ENCODE results near the gene FBXL4. TPM values are rescaled to one million over a fixed set of nuclear protein-coding genes. Genes with fewer than 3 reads are reported as not detected.

FBXL4 gene
- total RNA-seq, 1 experiment from 2014 or later = 15.1 TPM

GRCh38 chr6:98900706-98901105 is 47.0 kb downstream of the FBXL4 start:
- Histone ChIP-seq H3K27ac (no peak overlapping the region), H2AFZ (no peak overlapping the region), H3K9me3 (ENCODE audit: insufficient read depth, low read depth) (0 out of 2 replicates have a peak, but pooled peaks cover 3% of the 10 kb centered on the region), H3K4me1 (replicated peaks; ENCODE audit: insufficient read depth) (no peaks in the 10 kb centered on the region), H3K36me3 (ENCODE audit: low read depth) (peaks cover 25% of the 10 kb centered on the region), H3K27me3 (ENCODE audit: insufficient read depth, low read depth) (no peaks in the 10 kb centered on the region), H3K79me2 (ENCODE audit: low read depth) (no peaks in the 10 kb centered on the region), H3K4me3 (no peak overlapping the region), H3K9me2 (ENCODE audit: insufficient read depth) (no peaks in the 10 kb centered on the region), H4K20me1 (ENCODE audit: insufficient read depth) (no peaks in the 10 kb centered on the region), H3F3A (ENCODE audit: insufficient read depth, low read depth) (no peaks in the 10 kb centered on the region), H3K4me2 (no peak overlapping the region)
- intact Hi-C loops (cut with micrococcal nuclease; ENCODE audit: unreplicated experiment) = no loop called here
- CTCF ChIA-PET = no interaction called here
- TF ChIP-seq EZH2 (IDR thresholded peaks at IDR 0.05; ENCODE audit: low read depth) (no peak), CTCF (conservative IDR thresholded peaks at IDR 0.05) (no peak)
- DNase-seq = no peak
- BruUV-seq (replicated peaks) = no TSS peak
- POLR2A ChIA-PET (ENCODE audit: unreplicated experiment) = no interaction called here

GRCh38 chr6:98894810-98895209 is 52.9 kb downstream of the FBXL4 start:
- POLR2A ChIA-PET (ENCODE audit: unreplicated experiment) = no interaction called here
- Histone ChIP-seq H3K4me1 (replicated peaks; ENCODE audit: insufficient read depth) (no peaks in the 10 kb centered on the region), H3K27me3 (ENCODE audit: insufficient read depth, low read depth) (no peaks in the 10 kb centered on the region), H3K9me2 (ENCODE audit: insufficient read depth) (no peaks in the 10 kb centered on the region), H3K27ac (no peak overlapping the region), H3K4me2 (no peak overlapping the region), H3K4me3 (no peak overlapping the region), H3K9me3 (ENCODE audit: insufficient read depth, low read depth) (no peaks in the 10 kb centered on the region), H4K20me1 (ENCODE audit: insufficient read depth) (no peaks in the 10 kb centered on the region), H3F3A (ENCODE audit: insufficient read depth, low read depth) (no peaks in the 10 kb centered on the region), H3K79me2 (ENCODE audit: low read depth) (no peaks in the 10 kb centered on the region), H3K36me3 (ENCODE audit: low read depth) (peaks cover 11% of the 10 kb centered on the region), H2AFZ (no peak overlapping the region)
- BruUV-seq (replicated peaks) = no TSS peak
- no peak for DNase-seq
- no peak for TF ChIP-seq EZH2 (IDR thresholded peaks at IDR 0.05; ENCODE audit: low read depth)
- TF ChIP-seq CTCF (conservative IDR thresholded peaks at IDR 0.05) = no peak
- intact Hi-C loops (cut with micrococcal nuclease; ENCODE audit: unreplicated experiment) = no loop called here
- CTCF ChIA-PET = no interaction called here

GRCh38 chr6:98887650-98888049 is 60.1 kb downstream of the FBXL4 start:
- H2AFZ ChIP-seq = no peak overlapping the region
- no peak for DNase-seq
- H3K79me2 ChIP-seq (ENCODE audit: low read depth) = no peaks in the 10 kb centered on the region
- no TSS peak for BruUV-seq (replicated peaks)
- no peak overlapping the region for H3K4me3 ChIP-seq
- no peaks in the 10 kb centered on the region for H3K4me1 ChIP-seq (replicated peaks; ENCODE audit: insufficient read depth)
- CTCF ChIA-PET = no interaction called here
- intact Hi-C loops (cut with micrococcal nuclease; ENCODE audit: unreplicated experiment) = no loop called here
- no peak overlapping the region for H3K4me2 ChIP-seq
- no peaks in the 10 kb centered on the region for H4K20me1 ChIP-seq (ENCODE audit: insufficient read depth)
- no peak overlapping the region for H3K27ac ChIP-seq
- H3F3A ChIP-seq (ENCODE audit: insufficient read depth, low read depth) = no peaks in the 10 kb centered on the region
- no peaks in the 10 kb centered on the region for H3K27me3 ChIP-seq (ENCODE audit: insufficient read depth, low read depth)
- POLR2A ChIA-PET (ENCODE audit: unreplicated experiment) = no interaction called here
- no peak for TF ChIP-seq EZH2 (IDR thresholded peaks at IDR 0.05; ENCODE audit: low read depth)
- no peak for TF ChIP-seq CTCF (conservative IDR thresholded peaks at IDR 0.05)
- H3K9me3 ChIP-seq (ENCODE audit: insufficient read depth, low read depth) = no peaks in the 10 kb centered on the region
- H3K9me2 ChIP-seq (ENCODE audit: insufficient read depth) = no peaks in the 10 kb centered on the region
- H3K36me3 ChIP-seq (ENCODE audit: low read depth) = no peaks in the 10 kb centered on the region; the same call in 1 of the 2 replicates
